Mammary epithelial cell (primary cell): ENCODE data around the gene ISLR.

Source experiments
- EZH2 ChIP-seq: IDR thresholded peaks from 2 replicates; pipeline ENCODE4 v1.6.1; 2012; ENCODE audit warnings: low read length, inconsistent platforms, borderline replicate concordance
- TF ChIP-seq, protein P1 (sequence below), 2 donors: IDR thresholded peaks in 1 of 2; conservative IDR thresholded peaks in 1 of 2; 2 replicates each; pipeline ENCODE4 v1.5.1; 2011 to 2012; ENCODE audit warnings: inconsistent platforms in 2 of 2, low read length in 2 of 2, mild to moderate bottlenecking in 2 of 2, control low read depth in 1 of 2, low read depth in 1 of 2; ENCODE audit not compliant: insufficient read depth in 1 of 2; ENCODE audit errors: extremely low read depth in 1 of 2

DNA sequence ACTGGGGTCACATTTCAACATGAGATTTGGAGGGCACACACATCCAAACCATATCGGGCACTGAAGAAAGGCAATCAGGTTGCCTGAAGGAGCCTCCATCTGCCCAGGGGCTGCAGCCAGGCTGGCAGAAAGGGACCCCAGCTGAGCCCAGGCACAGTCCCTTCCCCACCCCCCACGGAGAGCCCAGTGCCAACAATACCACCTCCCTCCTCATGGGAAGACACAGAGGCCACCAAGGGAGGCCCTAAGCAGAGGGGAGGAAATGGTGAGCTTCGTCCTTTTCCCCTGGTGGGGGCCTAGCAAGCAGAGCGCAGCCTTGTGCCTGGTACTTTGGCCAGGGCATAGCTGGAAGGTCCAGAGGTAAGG is 32.1 kb downstream of the ISLR start:
- TF ChIP-seq, protein P1, sequence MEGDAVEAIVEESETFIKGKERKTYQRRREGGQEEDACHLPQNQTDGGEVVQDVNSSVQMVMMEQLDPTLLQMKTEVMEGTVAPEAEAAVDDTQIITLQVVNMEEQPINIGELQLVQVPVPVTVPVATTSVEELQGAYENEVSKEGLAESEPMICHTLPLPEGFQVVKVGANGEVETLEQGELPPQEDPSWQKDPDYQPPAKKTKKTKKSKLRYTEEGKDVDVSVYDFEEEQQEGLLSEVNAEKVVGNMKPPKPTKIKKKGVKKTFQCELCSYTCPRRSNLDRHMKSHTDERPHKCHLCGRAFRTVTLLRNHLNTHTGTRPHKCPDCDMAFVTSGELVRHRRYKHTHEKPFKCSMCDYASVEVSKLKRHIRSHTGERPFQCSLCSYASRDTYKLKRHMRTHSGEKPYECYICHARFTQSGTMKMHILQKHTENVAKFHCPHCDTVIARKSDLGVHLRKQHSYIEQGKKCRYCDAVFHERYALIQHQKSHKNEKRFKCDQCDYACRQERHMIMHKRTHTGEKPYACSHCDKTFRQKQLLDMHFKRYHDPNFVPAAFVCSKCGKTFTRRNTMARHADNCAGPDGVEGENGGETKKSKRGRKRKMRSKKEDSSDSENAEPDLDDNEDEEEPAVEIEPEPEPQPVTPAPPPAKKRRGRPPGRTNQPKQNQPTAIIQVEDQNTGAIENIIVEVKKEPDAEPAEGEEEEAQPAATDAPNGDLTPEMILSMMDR (conservative IDR thresholded peaks at IDR 0.05 in 1 of 2, IDR thresholded peaks at IDR 0.05 in 1 of 2; ENCODE audit: extremely low read depth in 1 of 2, insufficient read depth in 1 of 2, low read depth in 1 of 2, low read length in 2 of 2), result no peak
- no peak for TF ChIP-seq EZH2
